Neural cell (in vitro differentiated cells): Measurements from ENCODE around the gene LZIC. TPM values are rescaled to one million over a fixed set of nuclear protein-coding genes. Genes with fewer than 3 reads are reported as not detected.

Source experiments
- H2AFZ ChIP-seq: fragments of 200-600, 300-800 bp; sonication (generic), shearing (Covaris generic); 2 replicates; pipeline ENCODE4 v1.6.0; 2014; ENCODE audit warnings: low read depth, mild to moderate bottlenecking, antibody characterized with exemption, low read length, moderate library complexity
- H3F3A ChIP-seq: fragments of 200-600 bp; shearing (Covaris generic); 2 replicates; pipeline ENCODE4 v1.6.1; 2016; ENCODE audit warnings: mild to moderate bottlenecking, moderate library complexity, mixed read lengths, antibody characterized with exemption, low read length; ENCODE audit not compliant: insufficient read depth, poor library complexity, severe bottlenecking
- H3K27ac ChIP-seq: fragments of 200-600, 300-800 bp; sonication (generic), shearing (Covaris generic); 2 replicates; pipeline ENCODE4 v1.5.1; 2014; ENCODE audit warnings: mild to moderate bottlenecking, low read length, moderate library complexity
- H3K27me3 ChIP-seq: fragments of 300-800, 200-600 bp; sonication (generic), shearing (Covaris generic); 2 replicates; pipeline ENCODE4 v1.6.0; 2014; ENCODE audit warnings: mild to moderate bottlenecking, low read depth, low read length, moderate library complexity; ENCODE audit not compliant: insufficient read depth
- H3K36me3 ChIP-seq: fragments of 300-800, 200-600 bp; sonication (generic), shearing (Covaris generic); 2 replicates; pipeline ENCODE4 v1.5.1; 2014; ENCODE audit warnings: mild to moderate bottlenecking, antibody characterized with exemption, low read length, moderate library complexity; ENCODE audit not compliant: insufficient read depth
- H3K4me2 ChIP-seq: fragments of 300-800, 200-600 bp; sonication (generic), shearing (Covaris generic); 2 replicates; pipeline ENCODE4 v1.6.0; 2014; ENCODE audit warnings: mild to moderate bottlenecking, low read length
- H3K4me3 ChIP-seq: fragments of 300-800, 200-600 bp; sonication (generic), shearing (Covaris generic); 2 replicates; pipeline ENCODE4 v1.5.1; 2014; ENCODE audit warnings: mild to moderate bottlenecking, low read length, moderate library complexity
- H3K79me2 ChIP-seq: fragments of 200-600 bp; shearing (Covaris generic); replicated peaks from 2 replicates; pipeline ENCODE4 v1.6.0; 2014; ENCODE audit warnings: mild to moderate bottlenecking, low read length, moderate library complexity; ENCODE audit not compliant: insufficient read depth
- H3K9ac ChIP-seq: fragments of 300-800, 200-600 bp; sonication (generic), shearing (Covaris generic); 2 replicates; pipeline ENCODE4 v1.6.1; 2016; ENCODE audit warnings: mild to moderate bottlenecking, low read length, mixed read lengths
- H3K9me2 ChIP-seq: fragments of 200-600 bp; shearing (Covaris generic); 2 replicates; pipeline ENCODE4 v1.6.1; 2016; ENCODE audit warnings: mild to moderate bottlenecking, low read length, mixed read lengths; ENCODE audit not compliant: insufficient read depth
- H3K9me3 ChIP-seq: fragments of 200-600, 300-800 bp; sonication (generic), shearing (Covaris generic); 2 replicates; pipeline ENCODE4 v1.6.1; 2016; ENCODE audit warnings: mild to moderate bottlenecking, mixed run types, low read length, moderate library complexity, mixed read lengths
- H4K20me1 ChIP-seq: fragments of 200-600 bp; shearing (Covaris generic); 2 replicates; pipeline ENCODE4 v1.6.1; 2016; ENCODE audit warnings: mild to moderate bottlenecking, mixed run types; ENCODE audit not compliant: insufficient read depth
- EP300 ChIP-seq: fragments of 450-650 bp; conservative IDR thresholded peaks from 2 replicates; pipeline ENCODE4 v1.6.1; 2014; ENCODE audit warnings: antibody characterized with exemption, mild to moderate bottlenecking, moderate library complexity; ENCODE audit not compliant: poor library complexity, severe bottlenecking
- EZH2 ChIP-seq: fragments of 200-600, 300-800 bp; shearing (Covaris generic), sonication (generic); IDR thresholded peaks from 2 replicates; pipeline ENCODE4 v1.6.1; 2014; ENCODE audit warnings: antibody characterized with exemption, low read length, borderline replicate concordance, mild to moderate bottlenecking; ENCODE audit not compliant: insufficient read depth, poor library complexity, severe bottlenecking
- MXI1 ChIP-seq: fragments of 450-650 bp; conservative IDR thresholded peaks from 2 replicates; pipeline ENCODE4 v1.6.1; 2014; ENCODE audit warnings: antibody characterized with exemption, mild to moderate bottlenecking; ENCODE audit not compliant: poor library complexity, severe bottlenecking
- POLR2AphosphoS5 ChIP-seq: IDR thresholded peaks from 2 replicates; pipeline ENCODE4 v1.6.1; 2012
- RAD21 ChIP-seq: fragments of 450-650 bp; conservative IDR thresholded peaks from 2 replicates; pipeline ENCODE4 v1.6.1; 2014; ENCODE audit warnings: antibody characterized with exemption, mild to moderate bottlenecking, moderate library complexity
- SMC3 ChIP-seq: fragments of 450-650 bp; conservative IDR thresholded peaks from 2 replicates; pipeline ENCODE4 v1.6.1; 2014; ENCODE audit warnings: antibody characterized with exemption, mild to moderate bottlenecking, moderate library complexity; ENCODE audit not compliant: poor library complexity
- TAF1 ChIP-seq: IDR thresholded peaks from 2 replicates; pipeline ENCODE4 v1.6.1; 2012; ENCODE audit warnings: low read depth
- polyA plus RNA-seq: library from polyadenylated mRNA; depleted of rRNA; stranded (reverse); fragments of >200 nt; gene quantifications from 2 replicates; pipeline ENCODE4 v1.2.3, GENCODE V29; 2014
- TF ChIP-seq, protein P1 (sequence below): fragments of 450-650 bp; IDR thresholded peaks from 2 replicates; pipeline ENCODE4 v1.5.1; 2014; ENCODE audit warnings: antibody characterized with exemption, mild to moderate bottlenecking, moderate library complexity; ENCODE audit not compliant: poor library complexity, severe bottlenecking
- TF ChIP-seq, protein P2 (sequence below): IDR thresholded peaks from 2 replicates; pipeline ENCODE4 v1.6.1; 2012; ENCODE audit warnings: borderline replicate concordance

LZIC gene
- polyA plus RNA-seq, 1 donor from 2014 or later: 57.2 TPM

DNA sequence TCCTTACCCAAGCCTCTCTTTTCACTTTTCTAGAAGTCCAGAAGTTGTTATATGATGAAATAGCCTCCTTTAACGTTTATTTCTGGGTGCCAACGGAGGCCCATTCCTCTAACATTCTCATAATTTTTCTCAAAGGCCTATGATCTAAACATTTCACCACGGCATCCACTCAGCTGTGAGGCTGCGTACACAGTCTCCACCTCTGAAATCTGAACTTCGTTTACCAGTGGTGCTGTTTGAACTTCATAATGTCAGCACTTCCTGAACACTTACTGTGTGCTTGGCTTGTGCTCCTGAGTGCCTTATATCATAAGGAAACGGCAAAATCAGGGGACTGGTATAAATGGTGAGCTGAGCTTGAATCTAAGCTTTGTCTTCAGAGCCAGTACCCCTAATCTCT, 41.8 kb upstream of the LZIC start:
- no peak overlapping the region for H2AFZ ChIP-seq
- no peak overlapping the region for H3K27ac ChIP-seq
- H3F3A ChIP-seq: no peaks in the 10 kb centered on the region
- no peak for TF ChIP-seq TAF1
- TF ChIP-seq SMC3: no peak
- TF ChIP-seq POLR2AphosphoS5: no peak
- TF ChIP-seq EZH2: no peak
- TF ChIP-seq EP300: no peak
- TF ChIP-seq, protein P1, sequence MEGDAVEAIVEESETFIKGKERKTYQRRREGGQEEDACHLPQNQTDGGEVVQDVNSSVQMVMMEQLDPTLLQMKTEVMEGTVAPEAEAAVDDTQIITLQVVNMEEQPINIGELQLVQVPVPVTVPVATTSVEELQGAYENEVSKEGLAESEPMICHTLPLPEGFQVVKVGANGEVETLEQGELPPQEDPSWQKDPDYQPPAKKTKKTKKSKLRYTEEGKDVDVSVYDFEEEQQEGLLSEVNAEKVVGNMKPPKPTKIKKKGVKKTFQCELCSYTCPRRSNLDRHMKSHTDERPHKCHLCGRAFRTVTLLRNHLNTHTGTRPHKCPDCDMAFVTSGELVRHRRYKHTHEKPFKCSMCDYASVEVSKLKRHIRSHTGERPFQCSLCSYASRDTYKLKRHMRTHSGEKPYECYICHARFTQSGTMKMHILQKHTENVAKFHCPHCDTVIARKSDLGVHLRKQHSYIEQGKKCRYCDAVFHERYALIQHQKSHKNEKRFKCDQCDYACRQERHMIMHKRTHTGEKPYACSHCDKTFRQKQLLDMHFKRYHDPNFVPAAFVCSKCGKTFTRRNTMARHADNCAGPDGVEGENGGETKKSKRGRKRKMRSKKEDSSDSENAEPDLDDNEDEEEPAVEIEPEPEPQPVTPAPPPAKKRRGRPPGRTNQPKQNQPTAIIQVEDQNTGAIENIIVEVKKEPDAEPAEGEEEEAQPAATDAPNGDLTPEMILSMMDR: no peak
- TF ChIP-seq, protein P2, sequence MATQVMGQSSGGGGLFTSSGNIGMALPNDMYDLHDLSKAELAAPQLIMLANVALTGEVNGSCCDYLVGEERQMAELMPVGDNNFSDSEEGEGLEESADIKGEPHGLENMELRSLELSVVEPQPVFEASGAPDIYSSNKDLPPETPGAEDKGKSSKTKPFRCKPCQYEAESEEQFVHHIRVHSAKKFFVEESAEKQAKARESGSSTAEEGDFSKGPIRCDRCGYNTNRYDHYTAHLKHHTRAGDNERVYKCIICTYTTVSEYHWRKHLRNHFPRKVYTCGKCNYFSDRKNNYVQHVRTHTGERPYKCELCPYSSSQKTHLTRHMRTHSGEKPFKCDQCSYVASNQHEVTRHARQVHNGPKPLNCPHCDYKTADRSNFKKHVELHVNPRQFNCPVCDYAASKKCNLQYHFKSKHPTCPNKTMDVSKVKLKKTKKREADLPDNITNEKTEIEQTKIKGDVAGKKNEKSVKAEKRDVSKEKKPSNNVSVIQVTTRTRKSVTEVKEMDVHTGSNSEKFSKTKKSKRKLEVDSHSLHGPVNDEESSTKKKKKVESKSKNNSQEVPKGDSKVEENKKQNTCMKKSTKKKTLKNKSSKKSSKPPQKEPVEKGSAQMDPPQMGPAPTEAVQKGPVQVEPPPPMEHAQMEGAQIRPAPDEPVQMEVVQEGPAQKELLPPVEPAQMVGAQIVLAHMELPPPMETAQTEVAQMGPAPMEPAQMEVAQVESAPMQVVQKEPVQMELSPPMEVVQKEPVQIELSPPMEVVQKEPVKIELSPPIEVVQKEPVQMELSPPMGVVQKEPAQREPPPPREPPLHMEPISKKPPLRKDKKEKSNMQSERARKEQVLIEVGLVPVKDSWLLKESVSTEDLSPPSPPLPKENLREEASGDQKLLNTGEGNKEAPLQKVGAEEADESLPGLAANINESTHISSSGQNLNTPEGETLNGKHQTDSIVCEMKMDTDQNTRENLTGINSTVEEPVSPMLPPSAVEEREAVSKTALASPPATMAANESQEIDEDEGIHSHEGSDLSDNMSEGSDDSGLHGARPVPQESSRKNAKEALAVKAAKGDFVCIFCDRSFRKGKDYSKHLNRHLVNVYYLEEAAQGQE: no peak
- TF ChIP-seq MXI1: no peak
- TF ChIP-seq RAD21: no peak
- no peaks in the 10 kb centered on the region for H3K9me3 ChIP-seq
- no peaks in the 10 kb centered on the region for H3K27me3 ChIP-seq
- H3K9ac ChIP-seq: no peak overlapping the region
- H3K4me3 ChIP-seq: no peak overlapping the region
- no peaks in the 10 kb centered on the region for H3K9me2 ChIP-seq
- no peaks in the 10 kb centered on the region for H4K20me1 ChIP-seq
- no peaks in the 10 kb centered on the region for H3K79me2 ChIP-seq
- H3K4me2 ChIP-seq: no peak overlapping the region
- H3K36me3 ChIP-seq: no peaks in the 10 kb centered on the region

DNA sequence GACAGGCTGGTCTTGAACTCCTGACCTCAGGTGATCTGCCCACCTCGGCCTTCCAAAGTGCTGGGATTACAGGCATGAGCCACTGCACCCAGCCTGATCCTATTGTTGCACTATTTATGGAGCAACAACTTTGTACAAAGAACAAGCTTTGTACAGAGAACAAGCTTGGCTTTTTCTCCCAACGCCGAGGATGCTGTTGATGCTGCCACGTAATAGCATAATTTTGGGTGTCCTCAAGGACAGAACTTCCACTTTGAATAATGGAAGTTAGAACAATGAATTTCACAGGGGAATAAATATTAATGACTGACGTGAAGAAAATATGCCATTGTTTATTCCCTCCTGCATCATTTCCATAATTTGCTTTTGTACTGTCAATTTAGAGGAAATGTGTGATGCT, 41.1 kb upstream of the LZIC start:
- Histone ChIP-seq H3K36me3 (no peaks in the 10 kb centered on the region), H3K9me2 (no peaks in the 10 kb centered on the region), H3K27me3 (no peaks in the 10 kb centered on the region), H3K4me2 (no peak overlapping the region), H3K9ac (no peak overlapping the region), H3K79me2 (no peaks in the 10 kb centered on the region), H4K20me1 (no peaks in the 10 kb centered on the region), H2AFZ (no peak overlapping the region), H3K9me3 (no peaks in the 10 kb centered on the region), H3K27ac (no peak overlapping the region), H3K4me3 (no peak overlapping the region), H3F3A (no peaks in the 10 kb centered on the region)
- TF ChIP-seq, protein P2: no peak
- TF ChIP-seq POLR2AphosphoS5: no peak
- TF ChIP-seq RAD21: no peak
- TF ChIP-seq, protein P1: no peak
- no peak for TF ChIP-seq EZH2
- TF ChIP-seq MXI1: no peak
- no peak for TF ChIP-seq SMC3
- no peak for TF ChIP-seq EP300
- no peak for TF ChIP-seq TAF1
